ENCODE results near the gene TSC22D2. TPM values are rescaled to one million over a fixed set of nuclear protein-coding genes. Genes with fewer than 3 reads are reported as not detected.

TSC22D2 gene
- total RNA-seq, 2 experiments from 2014 or later: 47.3 to 49.3 TPM

DNA sequence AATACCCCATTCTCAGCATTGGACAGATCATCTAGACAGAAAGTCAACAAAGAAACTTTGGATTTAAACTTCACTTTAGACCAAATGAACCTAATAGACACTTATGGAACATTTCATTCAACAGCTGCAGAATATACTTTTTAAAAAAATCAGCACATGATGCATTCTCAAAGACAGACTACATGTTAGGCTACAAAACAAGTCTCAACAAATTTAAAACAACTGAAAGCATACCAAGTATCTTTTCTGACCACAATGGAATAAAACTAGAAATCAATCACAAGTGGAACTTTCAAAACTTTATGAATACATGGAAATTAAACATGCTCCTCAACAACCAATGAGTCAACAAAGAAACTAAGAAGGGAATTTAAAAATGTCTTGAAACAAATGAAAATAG is 100.3 kb downstream of the TSC22D2 start:
- intact Hi-C loops (cut with DNase I, micrococcal nuclease): no loop called here
- no peak for DNase-seq
- Mint-ChIP-seq H3K36me3 (ENCODE audit: low read depth) (no peaks in the 10 kb centered on the region), H3K27ac (no peak overlapping the region), H3K4me1 (ENCODE audit: low read depth) (no peaks in the 10 kb centered on the region), H3K27me3 (peaks cover 22% of the 10 kb centered on the region), H3K9me3 (no peaks in the 10 kb centered on the region), H3K4me3 (no peak overlapping the region)
- no peaks in the 10 kb centered on the region for H3K9me3 ChIP-seq (ENCODE audit: control insufficient read depth in 1 of 2, insufficient read depth in 1 of 2, low read length in 2 of 2)
- H3K36me3 ChIP-seq (ENCODE audit: insufficient read depth, low read length): no peaks in the 10 kb centered on the region
- TF ChIP-seq, protein P1, sequence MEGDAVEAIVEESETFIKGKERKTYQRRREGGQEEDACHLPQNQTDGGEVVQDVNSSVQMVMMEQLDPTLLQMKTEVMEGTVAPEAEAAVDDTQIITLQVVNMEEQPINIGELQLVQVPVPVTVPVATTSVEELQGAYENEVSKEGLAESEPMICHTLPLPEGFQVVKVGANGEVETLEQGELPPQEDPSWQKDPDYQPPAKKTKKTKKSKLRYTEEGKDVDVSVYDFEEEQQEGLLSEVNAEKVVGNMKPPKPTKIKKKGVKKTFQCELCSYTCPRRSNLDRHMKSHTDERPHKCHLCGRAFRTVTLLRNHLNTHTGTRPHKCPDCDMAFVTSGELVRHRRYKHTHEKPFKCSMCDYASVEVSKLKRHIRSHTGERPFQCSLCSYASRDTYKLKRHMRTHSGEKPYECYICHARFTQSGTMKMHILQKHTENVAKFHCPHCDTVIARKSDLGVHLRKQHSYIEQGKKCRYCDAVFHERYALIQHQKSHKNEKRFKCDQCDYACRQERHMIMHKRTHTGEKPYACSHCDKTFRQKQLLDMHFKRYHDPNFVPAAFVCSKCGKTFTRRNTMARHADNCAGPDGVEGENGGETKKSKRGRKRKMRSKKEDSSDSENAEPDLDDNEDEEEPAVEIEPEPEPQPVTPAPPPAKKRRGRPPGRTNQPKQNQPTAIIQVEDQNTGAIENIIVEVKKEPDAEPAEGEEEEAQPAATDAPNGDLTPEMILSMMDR (IDR thresholded peaks at IDR 0.05): no peak
- no peak for ATAC-seq (ENCODE audit: poor library complexity)
- no peak overlapping the region for H3K4me3 ChIP-seq (ENCODE audit: low read length)
- H3K27ac ChIP-seq (ENCODE audit: low read depth in 1 of 2, low read length in 2 of 2): no peak overlapping the region
- peaks cover 3 to 7% of the 10 kb centered on the region in 2 experiments for H3K27me3 ChIP-seq (ENCODE audit: control insufficient read depth in 1 of 2, insufficient read depth in 2 of 2, low read length in 2 of 2)
- H3K4me1 ChIP-seq (ENCODE audit: insufficient read depth, low read length): no peaks in the 10 kb centered on the region
- ChIA-PET POLR2A (no interaction called here), CTCF (no interaction called here)

DNA sequence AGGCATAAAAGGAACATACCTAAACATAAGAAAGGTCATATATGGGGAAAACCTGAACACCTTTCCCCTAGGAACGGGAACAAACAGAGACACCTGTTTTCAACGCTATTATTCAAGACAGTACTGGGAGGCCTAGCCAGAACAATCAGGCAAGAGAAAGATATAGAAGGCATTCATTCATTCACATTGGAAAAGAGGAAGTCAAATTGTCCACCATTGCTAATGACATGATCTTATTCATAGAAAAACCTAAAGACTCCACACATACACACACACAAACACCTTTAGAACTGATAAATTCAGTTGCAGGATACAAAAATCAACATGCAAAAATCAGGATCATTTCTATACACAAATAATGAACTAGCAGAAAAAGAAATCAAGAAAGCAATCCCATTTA is 101.7 kb downstream of the TSC22D2 start:
- ATAC-seq (ENCODE audit: poor library complexity): no peak
- Mint-ChIP-seq H3K27ac (no peak overlapping the region), H3K36me3 (ENCODE audit: low read depth) (no peaks in the 10 kb centered on the region), H3K4me3 (no peak overlapping the region), H3K9me3 (no peaks in the 10 kb centered on the region), H3K4me1 (ENCODE audit: low read depth) (no peaks in the 10 kb centered on the region), H3K27me3 (peaks cover 17% of the 10 kb centered on the region)
- TF ChIP-seq, protein P1 (IDR thresholded peaks at IDR 0.05): no peak
- CTCF ChIA-PET: no interaction called here
- Histone ChIP-seq H3K4me3 (ENCODE audit: low read length) (no peak overlapping the region), H3K4me1 (ENCODE audit: insufficient read depth, low read length) (no peaks in the 10 kb centered on the region), H3K9me3 (ENCODE audit: control insufficient read depth in 1 of 2, insufficient read depth in 1 of 2, low read length in 2 of 2) (no peaks in the 10 kb centered on the region), H3K27ac (ENCODE audit: low read depth in 1 of 2, low read length in 2 of 2) (no peak overlapping the region), H3K27me3 (ENCODE audit: control insufficient read depth in 1 of 2, insufficient read depth in 2 of 2, low read length in 2 of 2) (peaks cover 0 to 6% of the 10 kb centered on the region in 2 experiments), H3K36me3 (ENCODE audit: insufficient read depth, low read length) (no peaks in the 10 kb centered on the region)
- no peak for DNase-seq
- POLR2A ChIA-PET: no interaction called here
- intact Hi-C loops (cut with DNase I, micrococcal nuclease): no loop called here

DNA sequence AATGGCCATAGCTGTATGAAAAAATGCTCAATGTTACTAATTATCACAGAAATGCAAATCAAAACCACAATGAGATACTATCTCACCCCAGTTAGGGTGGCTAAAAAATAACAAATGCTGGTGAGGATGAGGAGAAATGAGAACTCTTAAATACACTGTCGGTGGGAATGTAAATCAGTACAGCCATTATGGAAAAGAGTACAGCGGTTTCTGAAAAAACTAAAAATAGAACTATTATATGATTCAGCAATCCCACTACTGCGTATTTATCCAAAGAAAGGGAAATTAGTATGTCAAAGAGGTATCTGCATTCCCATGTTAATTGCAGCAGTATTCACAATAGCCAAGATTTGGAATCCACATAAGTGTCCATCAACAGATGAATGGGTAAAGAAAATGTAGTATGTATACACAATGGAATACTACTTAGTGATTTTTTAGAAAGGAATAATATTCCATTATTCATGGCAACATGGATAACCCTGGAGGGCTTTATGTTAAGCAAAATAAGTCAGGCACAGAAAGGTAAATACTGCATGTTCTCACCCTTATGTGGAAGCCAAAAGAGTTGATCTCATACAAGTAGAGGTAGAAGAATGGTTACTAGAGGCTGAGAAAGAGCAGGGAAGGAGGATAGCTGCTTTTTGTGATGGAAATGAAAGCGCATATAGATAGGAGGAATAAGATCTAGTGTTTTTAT is 103.2 kb downstream of the TSC22D2 start:
- no peak for ATAC-seq (ENCODE audit: poor library complexity)
- no peaks in the 10 kb centered on the region for H3K4me1 Mint-ChIP-seq (ENCODE audit: low read depth)
- POLR2A ChIA-PET: no interaction called here

More for the DNA sequence above, 103.2 kb downstream of the TSC22D2 start:
- Mint-ChIP-seq H3K27me3 (peaks cover 18% of the 10 kb centered on the region), H3K4me3 (no peak overlapping the region), H3K27ac (no peak overlapping the region), H3K9me3 (no peaks in the 10 kb centered on the region), H3K36me3 (ENCODE audit: low read depth) (no peaks in the 10 kb centered on the region)
- no peak for DNase-seq
- Histone ChIP-seq H3K4me1 (ENCODE audit: insufficient read depth, low read length) (no peaks in the 10 kb centered on the region), H3K27ac (ENCODE audit: low read depth in 1 of 2, low read length in 2 of 2) (no peak overlapping the region), H3K9me3 (ENCODE audit: control insufficient read depth in 1 of 2, insufficient read depth in 1 of 2, low read length in 2 of 2) (no peaks in the 10 kb centered on the region), H3K27me3 (ENCODE audit: control insufficient read depth in 1 of 2, insufficient read depth in 2 of 2, low read length in 2 of 2) (peaks cover 0 to 6% of the 10 kb centered on the region in 2 experiments), H3K36me3 (ENCODE audit: insufficient read depth, low read length) (no peaks in the 10 kb centered on the region), H3K4me3 (ENCODE audit: low read length) (no peak overlapping the region)
- intact Hi-C loops (cut with DNase I, micrococcal nuclease): no loop called here
- CTCF ChIA-PET: no interaction called here
- TF ChIP-seq, protein P1 (IDR thresholded peaks at IDR 0.05): no peak

All from CD4-positive, alpha-beta T cell (primary cell).